HepG2 (cell line): Measurements from ENCODE around the gene CCDC6. TPM values are rescaled to one million over a fixed set of nuclear protein-coding genes. Genes with fewer than 3 reads are reported as not detected.

Source experiments
- ATAC-seq: fragments of 200-7000 bp; cut with Tn5 transposase; 3 replicates; pipeline ENCODE4 v1.9.1; 2020; ENCODE audit warnings: mild to moderate bottlenecking, moderate library complexity
- BruUV-seq: library from RNA; stranded (reverse); fragments of 400-500 nt; replicated peaks from 2 replicates; lab custom pipeline; 2021; lab: Mats Ljungman, UMichigan
- CTCF ChIA-PET: fragments of 300-600 bp; formaldehyde crosslinking; extraction: SDS; loops from one replicate; lab custom pipeline; 2021; ENCODE audit warnings: low total read pairs, inconsistent platforms, low intra/inter-chr PET ratio; lab: Yijun Ruan, JAX
- POLR2A ChIA-PET: fragments of 350-600 bp; sonication (Branson Sonifier 250); formaldehyde crosslinking; loops from one replicate; lab custom pipeline; 2020; ENCODE audit warnings: antibody characterized with exemption, inconsistent platforms; lab: Yijun Ruan, JAX
- DNase-seq: peaks from one replicate; pipeline ENCODE4 v3.0.0-alpha.2; 2015; ENCODE audit warnings: low spot score
- FAIRE-seq: peaks from 3 replicates; lab custom pipeline; 2011; peaks lifted over from hg19 to GRCh38; lab: Jason Lieb, UNC
- H2AFZ ChIP-seq: one replicate; pipeline ENCODE4 v1.6.1; 2011; ENCODE audit warnings: low read length, inconsistent platforms
- H3K27ac ChIP-seq: fragments of 300-600 bp; 3 replicates; pipeline ENCODE4 v1.8.0; 2011; ENCODE audit warnings: mixed run types, mild to moderate bottlenecking, mixed read lengths, low read length, inconsistent platforms; ENCODE audit not compliant: insufficient read depth; ENCODE audit errors: extremely low read length
- H3K27me3 ChIP-seq, 2 experiments: fragments of 200-600 bp in 1 of 2; 2 replicates in 1 of 2; 3 replicates in 1 of 2; pipeline versions ENCODE4 v1.6.0 to v1.8.0; 2011; ENCODE audit warnings: low read length in 2 of 2, mild to moderate bottlenecking in 2 of 2, moderate library complexity in 2 of 2, inconsistent platforms in 1 of 2; ENCODE audit not compliant: insufficient read depth in 2 of 2, control insufficient read depth in 1 of 2
- H3K36me3 ChIP-seq, 2 experiments: fragments of 200-600 bp in 1 of 2; replicated peaks in 1 of 2; 2 replicates in 1 of 2; 3 replicates in 1 of 2; pipeline versions ENCODE4 v1.5.1 to v1.8.0; 2011; ENCODE audit warnings: low read length in 2 of 2, inconsistent platforms in 1 of 2; ENCODE audit not compliant: insufficient read depth in 2 of 2, control insufficient read depth in 1 of 2
- H3K4me1 ChIP-seq: 2 replicates; pipeline ENCODE4 v1.5.1; 2012; ENCODE audit warnings: low read length, inconsistent platforms; ENCODE audit not compliant: insufficient read depth
- H3K4me2 ChIP-seq: 2 replicates; pipeline ENCODE4 v1.6.0; 2011; ENCODE audit warnings: low read depth, low read length, inconsistent platforms
- H3K4me3 ChIP-seq, 3 experiments: fragments of 200-600 bp in 1 of 3; sonication (generic), shearing (Covaris generic) in 1 of 3; replicated peaks in 1 of 3; 2 replicates each; pipeline ENCODE4 v1.5.1; 2011 to 2016; ENCODE audit warnings: low read length in 3 of 3, inconsistent platforms in 2 of 3, low read depth in 2 of 3, mild to moderate bottlenecking in 2 of 3, control low read depth in 1 of 3, mixed read lengths in 1 of 3; ENCODE audit not compliant: insufficient read depth in 1 of 3
- H3K79me2 ChIP-seq: one replicate; pipeline ENCODE4 v1.6.1; 2011; ENCODE audit warnings: low read length, inconsistent platforms; ENCODE audit not compliant: insufficient read depth
- H3K9ac ChIP-seq: 2 replicates; pipeline ENCODE4 v1.6.0; 2011; ENCODE audit warnings: mild to moderate bottlenecking, low read depth, low read length, inconsistent platforms; ENCODE audit not compliant: insufficient read depth
- H3K9me3 ChIP-seq: 2 replicates; pipeline ENCODE4 v1.5.1; 2012; ENCODE audit warnings: mild to moderate bottlenecking, low read length
- H4K20me1 ChIP-seq: 2 replicates; pipeline ENCODE4 v1.6.0; 2011; ENCODE audit warnings: inconsistent platforms, mild to moderate bottlenecking, low read length, moderate library complexity; ENCODE audit not compliant: insufficient read depth
- NCOA2 ChIP-seq: sonication (generic); formaldehyde crosslinking; IDR thresholded peaks from 2 replicates; pipeline ENCODE4 v1.8.0; 2022; ENCODE audit warnings: inconsistent platforms
- SP2 ChIP-seq: sonication (generic); formaldehyde crosslinking; IDR thresholded peaks from 2 replicates; pipeline ENCODE4 v1.5.1; 2020; ENCODE audit warnings: mild to moderate bottlenecking, missing genetic modification reagents
- THAP11 ChIP-seq: IDR thresholded peaks from 2 replicates; pipeline ENCODE4 v1.6.1; 2016; ENCODE audit warnings: missing biosample characterization, missing genetic modification reagents
- ZNF224 ChIP-seq: sonication (generic); formaldehyde crosslinking; IDR thresholded peaks from 2 replicates; pipeline ENCODE4 v1.5.0; 2020; ENCODE audit warnings: mild to moderate bottlenecking, missing genetic modification reagents
- ZNF263 ChIP-seq: sonication (generic); formaldehyde crosslinking; IDR thresholded peaks from 2 replicates; pipeline ENCODE4 v1.4.0; 2020; ENCODE audit warnings: missing genetic modification reagents
- ZNF572 ChIP-seq: sonication (generic); formaldehyde crosslinking; IDR thresholded peaks from 2 replicates; pipeline ENCODE4 v1.5.1; 2020; ENCODE audit warnings: mild to moderate bottlenecking, missing genetic modification reagents
- ZSCAN20 ChIP-seq: sonication (generic); formaldehyde crosslinking; IDR thresholded peaks from 2 replicates; pipeline ENCODE4 v1.4.0; 2020; ENCODE audit warnings: missing genetic modification reagents, mild to moderate bottlenecking, borderline replicate concordance
- in situ Hi-C: cut with HindIII; loops from 2 replicates; pipeline ENCODE4 v1.10.0; 2017; ENCODE audit warnings: low pct_unique_long_range_greater_than_20kb; ENCODE audit not compliant: extremely low pct_ligation_motif_present
- intact Hi-C: fragments of 100-400 bp; cut with micrococcal nuclease; formaldehyde crosslinking; loops from one replicate; pipeline ENCODE4 v1.10.0; 2022; ENCODE audit not compliant: unreplicated experiment
- polyA plus RNA-seq, 8 experiments: library from polyadenylated mRNA; depleted of rRNA in 3 of 8; stranded (reverse) in 7 of 8; unstranded in 1 of 8; fragments of >200 nt; fragmentation: Illumina TruSeq in 4 of 8; extraction: Trizol in 4 of 8; gene quantifications; 2 replicates each; pipeline versions ENCODE4 v1.2.1 to v1.2.3, GENCODE V29; 2011 to 2016; ENCODE audit warnings: low read depth in 4 of 8, missing spikeins in 1 of 8, mixed read lengths in 1 of 8; ENCODE audit not compliant: insufficient read depth in 1 of 8
- total RNA-seq, 5 experiments: library from RNA; depleted of rRNA; stranded (reverse); fragments of >200 nt; fragmentation: Illumina TruSeq; extraction: Trizol; gene quantifications; 2 replicates each; pipeline ENCODE4 v1.2.3, GENCODE V29; 2016; ENCODE audit warnings: low read depth in 1 of 5
- TF ChIP-seq, protein P1 (sequence below): sonication (generic); formaldehyde crosslinking; conservative IDR thresholded peaks from 2 replicates; pipeline ENCODE4 v1.5.0; 2020; ENCODE audit warnings: missing genetic modification reagents
- TF ChIP-seq, protein P2 (sequence below): sonication (generic); formaldehyde crosslinking; IDR thresholded peaks from 2 replicates; pipeline ENCODE4 v1.5.1; 2020; ENCODE audit warnings: missing genetic modification reagents, mild to moderate bottlenecking, borderline replicate concordance
- TF ChIP-seq, protein P3 (sequence below): IDR thresholded peaks from 2 replicates; pipeline ENCODE4 v1.6.1; 2016; ENCODE audit warnings: low read depth

The CCDC6 gene
- total and polyA plus RNA-seq, 2 of the 13 experiments (the other 11 are each of a cell fraction or from before 2014, with no cell fraction given) = 17.9 to 18.3 TPM

DNA sequence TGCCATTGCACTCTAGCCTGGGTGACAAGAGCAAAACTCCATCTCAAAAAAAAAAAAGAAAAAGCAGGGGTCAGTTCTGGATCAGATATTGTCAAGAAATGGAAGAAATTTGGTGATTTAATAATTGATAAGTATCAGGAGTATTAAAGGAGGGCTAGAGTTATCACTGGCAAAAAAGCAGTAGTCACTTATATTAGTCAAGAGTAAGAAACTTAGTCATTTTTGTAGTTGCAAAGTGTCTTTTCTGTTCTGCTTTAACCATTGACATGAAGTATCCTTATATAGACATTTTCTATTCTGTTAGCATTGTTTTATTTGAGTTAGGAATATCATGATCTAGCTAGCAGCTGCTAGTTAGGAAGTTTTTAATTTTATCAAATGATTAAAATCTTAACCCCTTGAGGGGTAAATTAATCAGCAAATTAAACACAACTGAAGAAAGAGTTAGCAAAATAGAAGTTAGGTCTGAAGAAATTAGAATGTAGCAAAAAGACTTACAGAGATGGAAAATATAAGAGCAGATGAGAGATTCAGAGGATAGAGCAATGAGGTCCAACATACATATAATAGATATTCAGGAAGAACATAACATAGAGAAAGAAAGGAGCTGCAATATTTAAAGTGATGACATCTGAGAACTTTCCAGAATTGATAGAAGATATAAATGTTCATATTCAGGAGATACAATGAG lies 7.3 kb upstream of the CCDC6 start:
- Histone ChIP-seq H3K4me3 (no peak overlapping the region), H3K4me1 (no peaks in the 10 kb centered on the region), H3K27ac (no peak overlapping the region), H3K9ac (no peak overlapping the region), H3K4me2 (no peak overlapping the region), H3K27me3 (no peaks in the 10 kb centered on the region), H3K79me2 (no peaks in the 10 kb centered on the region), H3K9me3 (peaks cover 13% of the 10 kb centered on the region), H3K36me3 (no peaks in the 10 kb centered on the region), H4K20me1 (no peaks in the 10 kb centered on the region), H2AFZ (no peak overlapping the region)
- no TSS peak for BruUV-seq
- FAIRE-seq = no peak
- intact Hi-C loops (no loop called here), in situ Hi-C loops (no loop called here)
- DNase-seq = no peak
- POLR2A ChIA-PET = no interaction called here
- CTCF ChIA-PET = no interaction called here
- TF ChIP-seq ZNF572 (CRISPR knock-in tag) = no peak
- no peak for TF ChIP-seq NCOA2 (CRISPR knock-in tag)
- TF ChIP-seq, protein P1, sequence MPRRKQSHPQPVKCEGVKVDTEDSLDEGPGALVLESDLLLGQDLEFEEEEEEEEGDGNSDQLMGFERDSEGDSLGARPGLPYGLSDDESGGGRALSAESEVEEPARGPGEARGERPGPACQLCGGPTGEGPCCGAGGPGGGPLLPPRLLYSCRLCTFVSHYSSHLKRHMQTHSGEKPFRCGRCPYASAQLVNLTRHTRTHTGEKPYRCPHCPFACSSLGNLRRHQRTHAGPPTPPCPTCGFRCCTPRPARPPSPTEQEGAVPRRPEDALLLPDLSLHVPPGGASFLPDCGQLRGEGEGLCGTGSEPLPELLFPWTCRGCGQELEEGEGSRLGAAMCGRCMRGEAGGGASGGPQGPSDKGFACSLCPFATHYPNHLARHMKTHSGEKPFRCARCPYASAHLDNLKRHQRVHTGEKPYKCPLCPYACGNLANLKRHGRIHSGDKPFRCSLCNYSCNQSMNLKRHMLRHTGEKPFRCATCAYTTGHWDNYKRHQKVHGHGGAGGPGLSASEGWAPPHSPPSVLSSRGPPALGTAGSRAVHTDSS (CRISPR knock-in tag) = no peak
- TF ChIP-seq THAP11 (CRISPR knock-in tag) = no peak
- no peak for TF ChIP-seq ZSCAN20 (CRISPR knock-in tag)
- TF ChIP-seq, protein P2, sequence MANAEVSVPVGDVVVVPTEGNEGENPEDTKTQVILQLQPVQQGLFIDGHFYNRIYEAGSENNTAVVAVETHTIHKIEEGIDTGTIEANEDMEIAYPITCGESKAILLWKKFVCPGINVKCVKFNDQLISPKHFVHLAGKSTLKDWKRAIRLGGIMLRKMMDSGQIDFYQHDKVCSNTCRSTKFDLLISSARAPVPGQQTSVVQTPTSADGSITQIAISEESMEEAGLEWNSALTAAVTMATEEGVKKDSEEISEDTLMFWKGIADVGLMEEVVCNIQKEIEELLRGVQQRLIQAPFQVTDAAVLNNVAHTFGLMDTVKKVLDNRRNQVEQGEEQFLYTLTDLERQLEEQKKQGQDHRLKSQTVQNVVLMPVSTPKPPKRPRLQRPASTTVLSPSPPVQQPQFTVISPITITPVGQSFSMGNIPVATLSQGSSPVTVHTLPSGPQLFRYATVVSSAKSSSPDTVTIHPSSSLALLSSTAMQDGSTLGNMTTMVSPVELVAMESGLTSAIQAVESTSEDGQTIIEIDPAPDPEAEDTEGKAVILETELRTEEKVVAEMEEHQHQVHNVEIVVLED (CRISPR knock-in tag) = no peak
- no peak for TF ChIP-seq SP2 (CRISPR knock-in tag)
- TF ChIP-seq ZNF224 (CRISPR knock-in tag) = no peak
- no peak for TF ChIP-seq ZNF263 (CRISPR knock-in tag)
- TF ChIP-seq, protein P3, sequence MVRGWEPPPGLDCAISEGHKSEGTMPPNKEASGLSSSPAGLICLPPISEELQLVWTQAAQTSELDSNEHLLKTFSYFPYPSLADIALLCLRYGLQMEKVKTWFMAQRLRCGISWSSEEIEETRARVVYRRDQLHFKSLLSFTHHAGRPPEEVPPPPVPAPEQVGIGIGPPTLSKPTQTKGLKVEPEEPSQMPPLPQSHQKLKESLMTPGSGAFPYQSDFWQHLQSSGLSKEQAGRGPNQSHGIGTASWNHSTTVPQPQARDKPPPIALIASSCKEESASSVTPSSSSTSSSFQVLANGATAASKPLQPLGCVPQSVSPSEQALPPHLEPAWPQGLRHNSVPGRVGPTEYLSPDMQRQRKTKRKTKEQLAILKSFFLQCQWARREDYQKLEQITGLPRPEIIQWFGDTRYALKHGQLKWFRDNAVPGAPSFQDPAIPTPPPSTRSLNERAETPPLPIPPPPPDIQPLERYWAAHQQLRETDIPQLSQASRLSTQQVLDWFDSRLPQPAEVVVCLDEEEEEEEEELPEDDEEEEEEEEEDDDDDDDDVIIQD (CRISPR knock-in tag) = no peak
- ATAC-seq = no peak
